ENCODE data around the gene KDM4C.

KDM4C gene

GRCh38 chr9:6922680-6923079, 164.9 kb downstream of the KDM4C start:
- Histone ChIP-seq H3K79me2 (ENCODE audit: insufficient read depth, low read length) (no peaks in the 10 kb centered on the region), H3K4me3 (ENCODE audit: low read depth, low read length, poor library complexity, severe bottlenecking) (no peak overlapping the region), H3K27me3 (ENCODE audit: insufficient read depth, low read length) (no peaks in the 10 kb centered on the region), H3K9me2 (ENCODE audit: low read depth, low read length) (no peaks in the 10 kb centered on the region), H3F3A (ENCODE audit: insufficient read depth, low read length) (no peaks in the 10 kb centered on the region), H3K4me2 (ENCODE audit: low read length) (no peak overlapping the region), H3K4me1 (ENCODE audit: insufficient read depth, low read length, severe bottlenecking) (peaks cover 5% of the 10 kb centered on the region), H3K9me3 (ENCODE audit: low read length) (no peaks in the 10 kb centered on the region), H3K9ac (ENCODE audit: low read length) (no peak overlapping the region), H2AFZ (ENCODE audit: low read length) (no peak overlapping the region), H4K20me1 (ENCODE audit: insufficient read depth, low read length) (no peaks in the 10 kb centered on the region), H3K27ac (ENCODE audit: low read depth, low read length, poor library complexity, severe bottlenecking) (no peak overlapping the region), H3K36me3 (ENCODE audit: insufficient read depth, low read length) (peaks cover 13% of the 10 kb centered on the region; the same call in 1 of the 2 replicates)
- TF ChIP-seq, protein P1, sequence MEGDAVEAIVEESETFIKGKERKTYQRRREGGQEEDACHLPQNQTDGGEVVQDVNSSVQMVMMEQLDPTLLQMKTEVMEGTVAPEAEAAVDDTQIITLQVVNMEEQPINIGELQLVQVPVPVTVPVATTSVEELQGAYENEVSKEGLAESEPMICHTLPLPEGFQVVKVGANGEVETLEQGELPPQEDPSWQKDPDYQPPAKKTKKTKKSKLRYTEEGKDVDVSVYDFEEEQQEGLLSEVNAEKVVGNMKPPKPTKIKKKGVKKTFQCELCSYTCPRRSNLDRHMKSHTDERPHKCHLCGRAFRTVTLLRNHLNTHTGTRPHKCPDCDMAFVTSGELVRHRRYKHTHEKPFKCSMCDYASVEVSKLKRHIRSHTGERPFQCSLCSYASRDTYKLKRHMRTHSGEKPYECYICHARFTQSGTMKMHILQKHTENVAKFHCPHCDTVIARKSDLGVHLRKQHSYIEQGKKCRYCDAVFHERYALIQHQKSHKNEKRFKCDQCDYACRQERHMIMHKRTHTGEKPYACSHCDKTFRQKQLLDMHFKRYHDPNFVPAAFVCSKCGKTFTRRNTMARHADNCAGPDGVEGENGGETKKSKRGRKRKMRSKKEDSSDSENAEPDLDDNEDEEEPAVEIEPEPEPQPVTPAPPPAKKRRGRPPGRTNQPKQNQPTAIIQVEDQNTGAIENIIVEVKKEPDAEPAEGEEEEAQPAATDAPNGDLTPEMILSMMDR (IDR thresholded peaks at IDR 0.05; ENCODE audit: low read length), result no peak
- TF ChIP-seq EZH2 (IDR thresholded peaks at IDR 0.05; ENCODE audit: borderline replicate concordance, low read length), result no peak

DNA sequence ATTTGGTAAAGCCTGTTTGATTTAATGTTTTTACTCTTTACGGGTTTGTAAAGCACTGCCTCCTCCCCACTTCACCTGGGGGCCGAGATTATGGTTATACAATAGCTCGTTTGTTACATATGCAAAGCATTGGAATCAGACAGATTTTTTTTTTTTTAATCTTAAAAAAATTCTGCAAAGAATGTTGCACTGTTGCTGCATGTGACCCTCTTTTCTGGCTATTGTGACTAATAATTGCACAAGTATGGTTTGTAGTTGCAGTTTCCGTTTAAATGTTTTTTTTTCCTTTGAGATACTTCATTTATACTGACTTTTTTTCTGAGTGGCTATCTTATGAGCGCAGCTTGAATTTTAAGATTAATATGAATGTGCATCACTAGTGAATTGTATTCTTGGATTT, 165.3 kb downstream of the KDM4C start:
- Histone ChIP-seq H3K9me2 (ENCODE audit: low read depth, low read length) (no peaks in the 10 kb centered on the region), H3K79me2 (ENCODE audit: insufficient read depth, low read length) (no peaks in the 10 kb centered on the region), H3K4me3 (ENCODE audit: low read depth, low read length, poor library complexity, severe bottlenecking) (no peak overlapping the region), H3K27me3 (ENCODE audit: insufficient read depth, low read length) (no peaks in the 10 kb centered on the region), H3K36me3 (ENCODE audit: insufficient read depth, low read length) (peaks cover 11% of the 10 kb centered on the region; the same call in 1 of the 2 replicates), H2AFZ (ENCODE audit: low read length) (no peak overlapping the region), H4K20me1 (ENCODE audit: insufficient read depth, low read length) (no peaks in the 10 kb centered on the region), H3K9ac (ENCODE audit: low read length) (no peak overlapping the region), H3K4me1 (ENCODE audit: insufficient read depth, low read length, severe bottlenecking) (peaks cover 5% of the 10 kb centered on the region), H3K4me2 (ENCODE audit: low read length) (no peak overlapping the region), H3K9me3 (ENCODE audit: low read length) (no peaks in the 10 kb centered on the region), H3K27ac (ENCODE audit: low read depth, low read length, poor library complexity, severe bottlenecking) (no peak overlapping the region), H3F3A (ENCODE audit: insufficient read depth, low read length) (no peaks in the 10 kb centered on the region)
- TF ChIP-seq, protein P1 (IDR thresholded peaks at IDR 0.05; ENCODE audit: low read length), result no peak
- TF ChIP-seq EZH2 (IDR thresholded peaks at IDR 0.05; ENCODE audit: borderline replicate concordance, low read length), result no peak

DNA sequence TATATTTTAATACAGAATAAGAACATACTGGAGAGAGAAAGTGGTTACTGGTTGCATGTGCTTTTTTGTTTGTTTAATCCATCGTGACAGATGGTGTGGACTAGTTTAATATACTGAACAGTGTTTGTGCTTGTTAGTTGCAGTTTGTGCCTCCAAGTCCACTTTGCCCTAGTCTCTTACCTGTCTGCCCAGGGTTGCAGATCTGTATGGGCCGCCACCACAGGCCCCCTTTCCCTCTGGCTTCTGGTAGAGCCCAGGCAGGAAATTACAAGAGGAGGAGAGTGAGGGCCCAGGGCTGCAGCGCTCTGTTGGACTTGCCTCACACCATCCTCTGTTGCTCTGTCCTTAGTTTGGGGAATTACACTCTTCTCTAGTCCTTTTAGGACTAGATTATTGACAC, 166.4 kb downstream of the KDM4C start:
- no peak overlapping the region for H3K4me3 ChIP-seq (ENCODE audit: low read depth, low read length, poor library complexity, severe bottlenecking)
- no peaks in the 10 kb centered on the region for H4K20me1 ChIP-seq (ENCODE audit: insufficient read depth, low read length)
- no peak overlapping the region for H3K4me2 ChIP-seq (ENCODE audit: low read length)
- no peak overlapping the region for H3K9ac ChIP-seq (ENCODE audit: low read length)
- H2AFZ ChIP-seq (ENCODE audit: low read length), result no peak overlapping the region
- no peaks in the 10 kb centered on the region for H3K9me3 ChIP-seq (ENCODE audit: low read length)
- no peaks in the 10 kb centered on the region for H3K79me2 ChIP-seq (ENCODE audit: insufficient read depth, low read length)
- peaks cover 5% of the 10 kb centered on the region for H3K4me1 ChIP-seq (ENCODE audit: insufficient read depth, low read length, severe bottlenecking)
- H3K9me2 ChIP-seq (ENCODE audit: low read depth, low read length), result no peaks in the 10 kb centered on the region
- H3F3A ChIP-seq (ENCODE audit: insufficient read depth, low read length), result no peaks in the 10 kb centered on the region
- no peaks in the 10 kb centered on the region for H3K27me3 ChIP-seq (ENCODE audit: insufficient read depth, low read length)
- H3K36me3 ChIP-seq (ENCODE audit: insufficient read depth, low read length), result peaks cover 8% of the 10 kb centered on the region; the same call in 1 of the 2 replicates
- TF ChIP-seq EZH2 (IDR thresholded peaks at IDR 0.05; ENCODE audit: borderline replicate concordance, low read length), result no peak
- H3K27ac ChIP-seq (ENCODE audit: low read depth, low read length, poor library complexity, severe bottlenecking), result no peak overlapping the region

DNA sequence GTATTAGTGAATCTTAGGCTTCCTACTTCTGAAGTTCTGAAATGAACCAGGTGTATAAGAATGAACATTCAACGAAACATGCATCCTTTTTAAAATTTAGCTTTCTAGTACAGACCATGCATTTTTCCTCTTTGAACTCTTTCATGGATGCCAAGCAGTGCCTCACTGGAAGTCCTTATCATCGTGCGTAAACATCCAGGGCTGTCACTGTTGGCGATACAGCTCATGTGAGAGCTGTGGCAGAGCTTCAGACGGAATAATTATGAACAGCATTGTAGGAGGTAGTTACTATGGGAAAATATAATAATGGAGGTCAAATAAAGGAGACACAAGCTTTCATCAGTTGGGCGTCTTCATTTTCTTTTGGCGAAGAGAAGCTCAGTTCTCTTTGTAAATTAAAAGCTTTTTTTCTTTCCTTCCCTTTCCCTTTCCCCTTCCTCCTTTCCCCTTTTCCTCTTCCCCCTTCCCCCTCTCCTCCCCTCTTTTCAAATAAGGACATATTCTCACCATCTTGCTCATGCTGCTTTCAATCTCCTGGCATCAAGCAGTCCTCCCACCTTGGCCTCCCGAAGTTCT, 167.3 kb downstream of the KDM4C start:
- H3K9ac ChIP-seq (ENCODE audit: low read length), result no peak overlapping the region
- peaks cover 8% of the 10 kb centered on the region; the same call in 1 of the 2 replicates for H3K36me3 ChIP-seq (ENCODE audit: insufficient read depth, low read length)
- H3K9me2 ChIP-seq (ENCODE audit: low read depth, low read length), result no peaks in the 10 kb centered on the region
- no peak overlapping the region for H3K4me3 ChIP-seq (ENCODE audit: low read depth, low read length, poor library complexity, severe bottlenecking)
- H3K27me3 ChIP-seq (ENCODE audit: insufficient read depth, low read length), result no peaks in the 10 kb centered on the region
- H3K27ac ChIP-seq (ENCODE audit: low read depth, low read length, poor library complexity, severe bottlenecking), result no peak overlapping the region
- H3K4me2 ChIP-seq (ENCODE audit: low read length), result no peak overlapping the region
- H3K79me2 ChIP-seq (ENCODE audit: insufficient read depth, low read length), result no peaks in the 10 kb centered on the region
- no peaks in the 10 kb centered on the region for H3F3A ChIP-seq (ENCODE audit: insufficient read depth, low read length)
- TF ChIP-seq, protein P1 (IDR thresholded peaks at IDR 0.05; ENCODE audit: low read length), result no peak
- TF ChIP-seq EZH2 (IDR thresholded peaks at IDR 0.05; ENCODE audit: borderline replicate concordance, low read length), result no peak
- H3K4me1 ChIP-seq (ENCODE audit: insufficient read depth, low read length, severe bottlenecking), result peaks cover 5% of the 10 kb centered on the region
- H4K20me1 ChIP-seq (ENCODE audit: insufficient read depth, low read length), result no peaks in the 10 kb centered on the region
- H3K9me3 ChIP-seq (ENCODE audit: low read length), result no peaks in the 10 kb centered on the region
- H2AFZ ChIP-seq (ENCODE audit: low read length), result no peak overlapping the region
